Stimulated activated CD8-positive, alpha-beta memory T cell treated with anti-CD3 and anti-CD28 coated beads, Interleukin-15, amount 100 ng/mL, for 24 hours (primary cell): ENCODE data around the gene PNMA8B.

ENCODE experiments used
- DNase-seq: peaks from one replicate; pipeline ENCODE4 v3.0.0-alpha.2; 2020; ENCODE audit warnings: low read depth

The PNMA8B gene

GRCh38 chr19:46487802-46488445 is 7.7 kb downstream of the PNMA8B start:
- peak; percentile 79 for DNase-seq

GRCh38 chr19:46487178-46487801 is 8.4 kb downstream of the PNMA8B start:
- DNase-seq: no peak

GRCh38 chr19:46486358-46486757 is 9.3 kb downstream of the PNMA8B start:
- DNase-seq: no peak

GRCh38 chr19:46484656-46485055 is 11.0 kb downstream of the PNMA8B start:
- DNase-seq: no peak

- DNase-seq: no peak
Measured at GRCh38 chr19:46482631-46483030, 13.0 kb downstream of the PNMA8B start.

- no peak for DNase-seq
Measured at GRCh38 chr19:46481947-46482346, 13.7 kb downstream of the PNMA8B start.

GRCh38 chr19:46481223-46481848 is 14.3 kb downstream of the PNMA8B start:
- no peak for DNase-seq

GRCh38 chr19:46480415-46480814 is 15.3 kb downstream of the PNMA8B start:
- DNase-seq: no peak

GRCh38 chr19:46478356-46478986 is 17.2 kb downstream of the PNMA8B start:
- no peak for DNase-seq

GRCh38 chr19:46475986-46476385 is 19.7 kb downstream of the PNMA8B start:
- no peak for DNase-seq

- DNase-seq: no peak
Measured at GRCh38 chr19:46474211-46474610, 21.5 kb downstream of the PNMA8B start.

- DNase-seq: no peak
Measured at GRCh38 chr19:46472592-46472991, 23.1 kb downstream of the PNMA8B start.

- DNase-seq: no peak
Measured at GRCh38 chr19:46471811-46472543, 23.7 kb downstream of the PNMA8B start.

- no peak for DNase-seq
Measured at GRCh38 chr19:46471116-46471733, 24.4 kb downstream of the PNMA8B start, which contains the start of gene PNMA8A. PNMA8A (minus strand) TSS chr19:46471563; CDS start chr19:46471035, 528 bp downstream.

- no peak for DNase-seq
Measured at GRCh38 chr19:46470376-46470775, 25.3 kb downstream of the PNMA8B start.

GRCh38 chr19:46469541-46470185 is 26.0 kb downstream of the PNMA8B start:
- DNase-seq: no peak

- no peak for DNase-seq
Measured at GRCh38 chr19:46466536-46467196, 29.0 kb downstream of the PNMA8B start.

GRCh38 chr19:46463516-46463915 is 32.2 kb downstream of the PNMA8B start:
- no peak for DNase-seq

GRCh38 chr19:46461537-46461936 is 34.1 kb downstream of the PNMA8B start:
- no peak for DNase-seq

GRCh38 chr19:46460981-46461380 is 34.7 kb downstream of the PNMA8B start:
- no peak for DNase-seq

GRCh38 chr19:46460055-46460454 is 35.6 kb downstream of the PNMA8B start:
- DNase-seq: no peak
